Fibroblast of mammary gland (primary cell): ENCODE data around the gene IDUA.
"Not testable (repeated sequence)": the region's sequence is repeated elsewhere in the genome, so short reads cannot be mapped to it uniquely, and the experiment has no call there.

Experiments
- DNase-seq: peaks from one replicate; pipeline ENCODE4 v3.0.0-alpha.2; 2010; ENCODE audit warnings: low read depth
- H3K4me3 ChIP-seq: 2 replicates; pipeline ENCODE4 v1.5.1; 2011; ENCODE audit warnings: low read depth, mild to moderate bottlenecking, low read length, moderate library complexity; ENCODE audit not compliant: control insufficient read depth
- TF ChIP-seq, protein P1 (sequence below): conservative IDR thresholded peaks from 2 replicates; pipeline ENCODE4 v1.5.1; 2011; ENCODE audit warnings: low read depth, low read length, inconsistent platforms; ENCODE audit not compliant: control insufficient read depth, insufficient read depth

Gene IDUA

DNA sequence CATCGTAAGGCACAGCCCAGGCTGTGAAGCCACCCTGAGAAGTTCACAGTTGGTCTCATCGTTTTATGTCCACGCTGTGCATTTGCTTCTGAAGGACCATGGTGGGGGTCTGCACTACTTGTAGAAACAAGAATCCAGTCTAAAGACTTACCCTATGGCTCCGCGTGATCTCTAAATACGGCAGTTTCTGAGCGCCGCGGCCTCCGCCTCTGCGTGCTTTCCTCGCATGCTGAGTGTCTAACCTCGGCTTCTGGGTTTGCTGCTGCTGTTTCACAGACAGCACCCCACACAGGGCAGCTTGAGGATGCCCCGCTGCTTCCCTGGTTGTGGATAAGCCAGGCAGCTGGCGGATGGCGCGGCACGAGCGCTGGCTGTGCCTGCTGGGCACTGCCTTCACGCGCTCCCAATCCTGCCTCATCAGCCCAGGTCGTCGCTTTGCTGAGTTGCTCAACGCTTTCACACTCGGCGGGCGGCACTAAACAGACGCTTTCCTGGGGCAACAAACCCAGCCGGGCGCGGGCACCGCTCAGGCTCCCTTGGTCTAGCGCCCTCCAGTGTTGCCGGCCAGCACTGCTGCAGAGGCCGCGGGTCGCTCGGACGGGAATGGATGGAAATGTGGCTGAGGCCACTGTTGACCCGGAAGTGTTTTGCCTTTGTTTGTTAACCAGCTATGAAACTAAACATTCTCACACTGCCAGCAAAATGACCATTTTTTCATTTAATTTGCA lies 63.8 kb downstream of the IDUA start:
- no peak overlapping the region for H3K4me3 ChIP-seq
- no peak for DNase-seq
- TF ChIP-seq, protein P1, sequence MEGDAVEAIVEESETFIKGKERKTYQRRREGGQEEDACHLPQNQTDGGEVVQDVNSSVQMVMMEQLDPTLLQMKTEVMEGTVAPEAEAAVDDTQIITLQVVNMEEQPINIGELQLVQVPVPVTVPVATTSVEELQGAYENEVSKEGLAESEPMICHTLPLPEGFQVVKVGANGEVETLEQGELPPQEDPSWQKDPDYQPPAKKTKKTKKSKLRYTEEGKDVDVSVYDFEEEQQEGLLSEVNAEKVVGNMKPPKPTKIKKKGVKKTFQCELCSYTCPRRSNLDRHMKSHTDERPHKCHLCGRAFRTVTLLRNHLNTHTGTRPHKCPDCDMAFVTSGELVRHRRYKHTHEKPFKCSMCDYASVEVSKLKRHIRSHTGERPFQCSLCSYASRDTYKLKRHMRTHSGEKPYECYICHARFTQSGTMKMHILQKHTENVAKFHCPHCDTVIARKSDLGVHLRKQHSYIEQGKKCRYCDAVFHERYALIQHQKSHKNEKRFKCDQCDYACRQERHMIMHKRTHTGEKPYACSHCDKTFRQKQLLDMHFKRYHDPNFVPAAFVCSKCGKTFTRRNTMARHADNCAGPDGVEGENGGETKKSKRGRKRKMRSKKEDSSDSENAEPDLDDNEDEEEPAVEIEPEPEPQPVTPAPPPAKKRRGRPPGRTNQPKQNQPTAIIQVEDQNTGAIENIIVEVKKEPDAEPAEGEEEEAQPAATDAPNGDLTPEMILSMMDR: no peak

DNA sequence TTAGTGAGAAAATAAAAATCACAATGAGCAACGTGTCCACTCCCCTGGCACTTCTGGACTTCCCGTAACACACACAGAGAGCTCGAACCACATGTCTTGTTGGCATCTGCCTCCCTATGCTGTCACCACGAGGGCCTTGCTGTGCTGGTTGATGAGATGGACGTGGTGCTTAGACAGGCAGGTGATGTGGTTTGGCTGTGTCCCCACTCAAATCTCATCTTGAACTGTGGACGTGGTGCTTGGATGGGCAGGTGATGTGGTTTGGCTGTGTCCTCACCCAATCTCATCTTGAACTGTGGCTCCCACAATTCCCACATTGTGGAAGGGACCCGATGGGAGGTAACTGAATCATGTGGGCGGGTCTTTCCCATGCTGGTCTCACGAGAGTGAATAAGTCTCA lies 64.6 kb downstream of the IDUA start:
- no peak overlapping the region for H3K4me3 ChIP-seq

DNA sequence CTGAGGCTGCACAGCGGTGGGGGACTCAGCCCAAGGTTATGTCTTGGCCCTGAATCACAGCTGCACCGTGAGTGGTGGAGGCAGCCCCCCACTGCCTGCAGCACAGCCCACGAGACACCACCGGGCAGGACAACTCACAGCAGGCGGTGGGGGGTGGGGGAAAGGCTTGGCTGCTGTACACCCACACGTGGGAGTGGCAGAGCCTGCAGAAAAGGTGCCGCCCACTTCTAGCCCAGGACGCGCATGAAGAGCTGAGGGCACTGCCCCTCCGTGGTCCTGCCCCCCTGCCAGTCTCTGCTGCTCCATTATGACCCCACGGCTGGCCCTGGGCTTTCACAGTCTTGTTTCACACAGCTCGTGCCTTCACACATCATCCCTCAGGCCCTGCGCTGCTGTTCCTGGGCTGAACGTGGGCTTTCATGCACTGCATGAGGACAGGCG lies 65.4 kb downstream of the IDUA start:
- DNase-seq: no peak
- TF ChIP-seq, protein P1: no peak
- H3K4me3 ChIP-seq: no peak overlapping the region

More for the DNA sequence above, 64.6 kb downstream of the IDUA start:
- TF ChIP-seq, protein P1: no peak
- DNase-seq: no peak

DNA sequence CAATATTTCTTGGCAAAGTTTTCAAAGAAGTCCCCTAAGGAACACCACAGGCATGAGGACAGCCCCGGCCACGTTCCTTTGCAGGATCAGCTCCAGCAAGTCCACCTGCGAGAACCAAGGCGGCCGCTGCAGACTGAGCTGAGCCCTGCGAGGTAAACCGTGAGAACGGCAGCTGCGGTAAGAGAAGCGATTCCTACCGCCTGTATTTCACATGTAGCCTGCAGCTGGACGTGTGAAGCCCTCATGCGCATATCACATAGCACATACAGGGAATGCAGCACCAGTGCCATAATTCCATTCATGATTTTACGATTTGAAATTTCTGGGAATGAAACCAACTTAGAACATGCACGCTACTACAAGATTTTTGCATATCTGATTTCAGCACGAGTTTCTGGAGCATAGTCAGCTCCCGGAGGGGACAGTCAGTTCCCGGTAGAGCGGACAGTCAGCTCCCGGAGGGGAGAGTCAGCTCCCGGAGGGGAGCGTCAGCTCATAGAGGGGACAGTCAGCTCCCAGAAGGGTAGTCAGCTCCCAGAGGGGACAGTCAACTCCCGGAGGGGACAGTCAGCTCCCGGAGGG lies 66.3 kb downstream of the IDUA start:
- peak; percentile 60 for DNase-seq
- TF ChIP-seq, protein P1: no peak
- no peak overlapping the region for H3K4me3 ChIP-seq

DNA sequence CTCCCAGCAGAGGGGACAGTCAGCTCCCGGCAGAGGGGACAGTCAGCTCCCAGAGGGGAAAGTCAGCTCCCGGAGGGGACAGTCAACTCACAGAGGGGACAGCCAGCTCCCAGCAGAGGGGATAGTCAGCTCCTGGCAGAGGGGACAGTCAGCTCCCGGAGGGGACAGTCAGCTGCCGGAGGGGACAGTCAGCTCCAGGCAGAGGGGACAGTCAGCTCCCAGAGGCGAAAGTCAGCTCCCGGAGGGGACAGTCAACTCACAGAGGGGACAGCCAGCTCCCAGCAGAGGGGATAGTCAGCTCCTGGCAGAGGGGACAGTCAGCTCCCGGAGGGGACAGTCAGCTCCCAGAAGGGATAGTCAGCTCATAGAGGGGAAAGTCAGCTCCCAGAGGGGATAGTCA lies 67.0 kb downstream of the IDUA start:
- DNase-seq, H3K4me3 ChIP-seq: not testable (repeated sequence)
